Astrocyte (in vitro differentiated cells and primary cell): ENCODE data around the gene RUNX3. TPM values are rescaled to one million over a fixed set of nuclear protein-coding genes. Genes with fewer than 3 reads are reported as not detected.
A peak's percentile ranks its signal among the peaks of the same experiment; 100 is the strongest.

Source experiments
- DNase-seq: peaks from one replicate; pipeline ENCODE4 v3.0.0-alpha.2; 2010; ENCODE audit warnings: low read depth
- FAIRE-seq: peaks from 2 replicates; lab custom pipeline; 2011; peaks lifted over from hg19 to GRCh38; lab: Jason Lieb, UNC
- H2AFZ ChIP-seq: 2 replicates; pipeline ENCODE4 v1.6.0; 2012; ENCODE audit warnings: low read depth, low read length, inconsistent platforms
- H3K27ac ChIP-seq: 2 replicates; pipeline ENCODE4 v1.5.1; 2011; ENCODE audit warnings: low read depth, low read length, inconsistent platforms
- H3K27me3 ChIP-seq: 2 replicates; pipeline ENCODE4 v1.6.0; 2011; ENCODE audit warnings: low read length, inconsistent platforms; ENCODE audit not compliant: insufficient read depth
- H3K36me3 ChIP-seq: 2 replicates; pipeline ENCODE4 v1.5.1; 2011; ENCODE audit warnings: low read length, inconsistent platforms; ENCODE audit not compliant: insufficient read depth
- H3K4me1 ChIP-seq: 2 replicates; pipeline ENCODE4 v1.5.1; 2011; ENCODE audit warnings: low read length, inconsistent platforms; ENCODE audit not compliant: insufficient read depth
- H3K4me2 ChIP-seq: 2 replicates; pipeline ENCODE4 v1.6.0; 2012; ENCODE audit warnings: low read length, inconsistent platforms
- H3K4me3 ChIP-seq: 2 replicates; pipeline ENCODE4 v1.5.1; 2011; ENCODE audit warnings: low read depth, mild to moderate bottlenecking, low read length, inconsistent platforms; ENCODE audit not compliant: insufficient read depth
- H3K79me2 ChIP-seq: 2 replicates; pipeline ENCODE4 v1.6.0; 2012; ENCODE audit warnings: mild to moderate bottlenecking, low read length, inconsistent platforms; ENCODE audit not compliant: insufficient read depth
- H3K9ac ChIP-seq: 2 replicates; pipeline ENCODE4 v1.6.0; 2012; ENCODE audit warnings: mild to moderate bottlenecking, low read length, inconsistent platforms
- H3K9me3 ChIP-seq: 2 replicates; pipeline ENCODE4 v1.5.1; 2012; ENCODE audit warnings: low read depth, mild to moderate bottlenecking, low read length, inconsistent platforms; ENCODE audit not compliant: insufficient read depth
- H4K20me1 ChIP-seq: 2 replicates; pipeline ENCODE4 v1.6.0; 2012; ENCODE audit warnings: low read length, inconsistent platforms; ENCODE audit not compliant: insufficient read depth
- H3K27ac Mint-ChIP-seq: one replicate; pipeline ENCODE4 v1.8.0; 2021; ENCODE audit warnings: mild to moderate bottlenecking, mixed read lengths; ENCODE audit not compliant: unreplicated experiment
- H3K27me3 Mint-ChIP-seq: one replicate; pipeline ENCODE4 v1.8.0; 2021; ENCODE audit warnings: low read depth, mixed read lengths; ENCODE audit not compliant: unreplicated experiment
- H3K36me3 Mint-ChIP-seq: one replicate; pipeline ENCODE4 v1.8.0; 2021; ENCODE audit warnings: low read depth, mixed read lengths; ENCODE audit not compliant: unreplicated experiment
- H3K4me1 Mint-ChIP-seq: one replicate; pipeline ENCODE4 v1.8.0; 2021; ENCODE audit warnings: low read depth, mixed read lengths; ENCODE audit not compliant: unreplicated experiment
- H3K4me3 Mint-ChIP-seq: one replicate; pipeline ENCODE4 v1.8.0; 2021; ENCODE audit warnings: mild to moderate bottlenecking, moderate library complexity, mixed read lengths; ENCODE audit not compliant: unreplicated experiment
- H3K9me3 Mint-ChIP-seq: one replicate; pipeline ENCODE4 v1.8.0; 2021; ENCODE audit warnings: mild to moderate bottlenecking, mixed read lengths; ENCODE audit not compliant: unreplicated experiment
- EZH2 ChIP-seq: IDR thresholded peaks from 2 replicates; pipeline ENCODE4 v1.6.1; 2012; ENCODE audit warnings: mild to moderate bottlenecking, low read length, inconsistent platforms; ENCODE audit not compliant: insufficient read depth
- total RNA-seq: library from RNA; stranded (reverse); gene quantifications from 2 replicates; pipeline ENCODE4 v1.2.1, GENCODE V29; 2021
- TF ChIP-seq, protein P1 (sequence below): IDR thresholded peaks from 2 replicates; pipeline ENCODE4 v1.5.1; 2011; ENCODE audit warnings: low read depth, mild to moderate bottlenecking, inconsistent platforms, low read length, moderate library complexity; ENCODE audit not compliant: insufficient read depth

RUNX3 gene
- total RNA-seq, 1 donor from 2014 or later, result 2.5 TPM

DNA sequence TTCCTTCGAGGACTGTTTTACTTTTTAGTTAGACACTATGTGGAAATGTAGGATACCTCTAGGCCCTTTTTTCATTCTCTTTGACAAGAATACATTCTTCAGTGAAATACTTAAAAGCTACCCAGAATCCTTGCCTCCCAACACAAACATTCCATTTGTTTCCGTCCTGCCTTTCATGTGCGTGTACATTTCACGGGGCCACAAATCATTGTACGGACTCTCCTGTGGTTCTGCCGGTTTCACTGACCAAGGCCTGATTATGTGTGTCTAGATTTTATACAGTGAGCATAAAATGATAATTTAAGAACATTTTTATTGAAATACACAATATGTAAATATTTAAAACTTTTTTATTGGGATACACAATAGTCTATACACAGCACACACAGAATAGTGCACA is 76.4 kb downstream of the RUNX3 start:
- FAIRE-seq, result no peak
- H3K4me3 Mint-ChIP-seq, result no peak overlapping the region
- TF ChIP-seq, protein P1, sequence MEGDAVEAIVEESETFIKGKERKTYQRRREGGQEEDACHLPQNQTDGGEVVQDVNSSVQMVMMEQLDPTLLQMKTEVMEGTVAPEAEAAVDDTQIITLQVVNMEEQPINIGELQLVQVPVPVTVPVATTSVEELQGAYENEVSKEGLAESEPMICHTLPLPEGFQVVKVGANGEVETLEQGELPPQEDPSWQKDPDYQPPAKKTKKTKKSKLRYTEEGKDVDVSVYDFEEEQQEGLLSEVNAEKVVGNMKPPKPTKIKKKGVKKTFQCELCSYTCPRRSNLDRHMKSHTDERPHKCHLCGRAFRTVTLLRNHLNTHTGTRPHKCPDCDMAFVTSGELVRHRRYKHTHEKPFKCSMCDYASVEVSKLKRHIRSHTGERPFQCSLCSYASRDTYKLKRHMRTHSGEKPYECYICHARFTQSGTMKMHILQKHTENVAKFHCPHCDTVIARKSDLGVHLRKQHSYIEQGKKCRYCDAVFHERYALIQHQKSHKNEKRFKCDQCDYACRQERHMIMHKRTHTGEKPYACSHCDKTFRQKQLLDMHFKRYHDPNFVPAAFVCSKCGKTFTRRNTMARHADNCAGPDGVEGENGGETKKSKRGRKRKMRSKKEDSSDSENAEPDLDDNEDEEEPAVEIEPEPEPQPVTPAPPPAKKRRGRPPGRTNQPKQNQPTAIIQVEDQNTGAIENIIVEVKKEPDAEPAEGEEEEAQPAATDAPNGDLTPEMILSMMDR, result no peak
- TF ChIP-seq EZH2, result no peak

GRCh38 chr1:24850328-24850920 is 79.7 kb downstream of the RUNX3 start:
- TF ChIP-seq, protein P1, result no peak
- no peak for TF ChIP-seq EZH2
- no peaks in the 10 kb centered on the region for H3K27me3 Mint-ChIP-seq
- no peaks in the 10 kb centered on the region for H3K9me3 ChIP-seq
- H3K79me2 ChIP-seq, result no peaks in the 10 kb centered on the region
- H3K9me3 Mint-ChIP-seq, result no peaks in the 10 kb centered on the region
- H3K4me3 ChIP-seq, result no peak overlapping the region
- no peak overlapping the region for H2AFZ ChIP-seq
- no peaks in the 10 kb centered on the region for H3K27me3 ChIP-seq
- H4K20me1 ChIP-seq, result peaks cover 38% of the 10 kb centered on the region
- H3K4me1 ChIP-seq, result peaks cover 19% of the 10 kb centered on the region
- no peak for FAIRE-seq
- peak overlapping the region; percentile 91 for H3K27ac Mint-ChIP-seq
- no peak overlapping the region for H3K9ac ChIP-seq
- no peak overlapping the region for H3K27ac ChIP-seq
- H3K36me3 Mint-ChIP-seq, result no peaks in the 10 kb centered on the region
- H3K4me3 Mint-ChIP-seq, result no peak overlapping the region
- DNase-seq, result no peak
- H3K4me1 Mint-ChIP-seq, result peaks cover 32% of the 10 kb centered on the region
- H3K36me3 ChIP-seq, result no peaks in the 10 kb centered on the region
- no peak overlapping the region for H3K4me2 ChIP-seq

More for the DNA sequence above, 76.4 kb downstream of the RUNX3 start:
- Histone ChIP-seq H3K4me1 (peaks cover 9% of the 10 kb centered on the region), H3K79me2 (no peaks in the 10 kb centered on the region), H3K36me3 (no peaks in the 10 kb centered on the region), H3K9ac (no peak overlapping the region), H3K4me2 (no peak overlapping the region), H3K27ac (no peak overlapping the region), H3K27me3 (no peaks in the 10 kb centered on the region), H4K20me1 (peaks cover 16% of the 10 kb centered on the region), H3K9me3 (no peaks in the 10 kb centered on the region), H3K4me3 (no peak overlapping the region), H2AFZ (no peak overlapping the region)
- H3K4me1 Mint-ChIP-seq, result peaks cover 32% of the 10 kb centered on the region
- no peaks in the 10 kb centered on the region for H3K36me3 Mint-ChIP-seq
- H3K9me3 Mint-ChIP-seq, result no peaks in the 10 kb centered on the region
- H3K27me3 Mint-ChIP-seq, result no peaks in the 10 kb centered on the region
- no peak for DNase-seq
- H3K27ac Mint-ChIP-seq, result no peak overlapping the region

DNA sequence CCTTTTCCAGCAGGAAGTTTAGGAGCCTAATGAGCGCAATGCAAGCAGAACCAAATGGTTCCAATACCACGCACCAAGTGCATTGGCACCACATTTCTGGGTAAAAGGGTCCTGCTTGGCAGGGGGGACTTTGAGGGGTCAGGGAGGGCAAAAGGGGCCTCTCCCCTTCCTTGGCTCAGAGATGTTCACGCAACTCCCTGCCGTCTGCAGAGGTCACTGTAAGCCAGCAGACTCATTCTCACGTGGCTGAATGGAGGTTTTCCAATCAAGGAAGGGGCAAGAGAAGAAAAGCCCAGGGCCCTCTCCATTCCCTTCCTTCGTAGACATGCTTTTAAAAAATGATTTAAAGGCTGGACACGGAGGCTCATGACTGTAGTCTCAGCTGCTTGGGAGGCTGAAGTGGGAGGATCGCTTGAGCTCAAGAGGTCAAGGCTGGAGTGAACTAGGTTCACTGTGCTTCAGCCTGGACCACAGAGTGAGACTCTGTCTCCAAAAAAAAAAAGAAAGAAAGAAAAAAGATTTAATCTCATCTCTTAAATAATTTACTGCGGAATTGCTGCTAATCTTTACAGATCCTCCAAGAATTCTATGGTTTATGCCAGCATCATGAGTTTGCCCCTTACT is 80.3 kb downstream of the RUNX3 start:
- Histone ChIP-seq H3K4me3 (no peak overlapping the region), H3K4me1 (peaks cover 19% of the 10 kb centered on the region), H3K9ac (no peak overlapping the region), H3K79me2 (no peaks in the 10 kb centered on the region), H3K9me3 (no peaks in the 10 kb centered on the region), H3K4me2 (no peak overlapping the region), H3K36me3 (no peaks in the 10 kb centered on the region), H3K27me3 (no peaks in the 10 kb centered on the region), H3K27ac (no peak overlapping the region), H2AFZ (no peak overlapping the region), H4K20me1 (peaks cover 45% of the 10 kb centered on the region)
- H3K27me3 Mint-ChIP-seq, result no peaks in the 10 kb centered on the region
- no peak for FAIRE-seq
- H3K9me3 Mint-ChIP-seq, result no peaks in the 10 kb centered on the region
- TF ChIP-seq EZH2, result no peak
- TF ChIP-seq, protein P1, result no peak
- no peaks in the 10 kb centered on the region for H3K36me3 Mint-ChIP-seq
- DNase-seq, result no peak
- H3K4me3 Mint-ChIP-seq, result peak overlapping the region; percentile 12
- peak overlapping the region; percentile 91 for H3K27ac Mint-ChIP-seq
- peaks cover 30% of the 10 kb centered on the region for H3K4me1 Mint-ChIP-seq
